Activated CD8-positive, alpha-beta memory T cell treated with anti-CD3 and anti-CD28 coated beads, Interleukin-2, amount 50 U/mL, for 4 hours (primary cell): ENCODE data around the gene RSPO3.
"Not testable (repeated sequence)": the region's sequence is repeated elsewhere in the genome, so short reads cannot be mapped to it uniquely, and the experiment has no call there.

ENCODE experiments used
- DNase-seq: peaks from one replicate; pipeline ENCODE4 v3.0.0-alpha.2; 2020

Gene RSPO3

GRCh38 chr6:127118298-127119101 lies at the start of gene RSPO3:
RSPO3 (plus strand) TSS chr6:127118671; CDS start chr6:127119193, 522 bp downstream.
- no peak for DNase-seq

- no peak for DNase-seq
Observed at GRCh38 chr6:127069659-127070279, 48.7 kb upstream of the RSPO3 start.

- no peak for DNase-seq
Observed at GRCh38 chr6:127073222-127073621, 45.2 kb upstream of the RSPO3 start.

- DNase-seq = no peak
Observed at GRCh38 chr6:127076466-127076865, 42.0 kb upstream of the RSPO3 start.

- no peak for DNase-seq
Observed at GRCh38 chr6:127077886-127078285, 40.6 kb upstream of the RSPO3 start.

- DNase-seq = no peak
Observed at GRCh38 chr6:127078669-127079068, 39.8 kb upstream of the RSPO3 start.

GRCh38 chr6:127079681-127080080 lies 38.8 kb upstream of the RSPO3 start:
- no peak for DNase-seq

- no peak for DNase-seq
Observed at GRCh38 chr6:127080081-127080480, 38.4 kb upstream of the RSPO3 start.

- no peak for DNase-seq
Observed at GRCh38 chr6:127083231-127083962, 35.1 kb upstream of the RSPO3 start.

- no peak for DNase-seq
Observed at GRCh38 chr6:127083963-127084310, 34.5 kb upstream of the RSPO3 start.

GRCh38 chr6:127085181-127085580 lies 33.3 kb upstream of the RSPO3 start:
- DNase-seq = no peak

GRCh38 chr6:127090051-127090450 lies 28.4 kb upstream of the RSPO3 start:
- no peak for DNase-seq

- no peak for DNase-seq
Observed at GRCh38 chr6:127092466-127092865, 26.0 kb upstream of the RSPO3 start.

- DNase-seq = no peak
Observed at GRCh38 chr6:127094791-127095190, 23.7 kb upstream of the RSPO3 start.

- no peak for DNase-seq
Observed at GRCh38 chr6:127096167-127096566, 22.3 kb upstream of the RSPO3 start.

GRCh38 chr6:127097442-127097841 lies 21.0 kb upstream of the RSPO3 start:
- not testable (repeated sequence) for DNase-seq

- no peak for DNase-seq
Observed at GRCh38 chr6:127100510-127101140, 17.8 kb upstream of the RSPO3 start.

- no peak for DNase-seq
Observed at GRCh38 chr6:127102299-127102698, 16.2 kb upstream of the RSPO3 start.

GRCh38 chr6:127102859-127103258 lies 15.6 kb upstream of the RSPO3 start:
- no peak for DNase-seq

GRCh38 chr6:127103482-127103881 lies 15.0 kb upstream of the RSPO3 start:
- DNase-seq = no peak

- no peak for DNase-seq
Observed at GRCh38 chr6:127107916-127108315, 10.6 kb upstream of the RSPO3 start.

- no peak for DNase-seq
Observed at GRCh38 chr6:127110712-127111111, 7.8 kb upstream of the RSPO3 start.

GRCh38 chr6:127111526-127111925 lies 6.9 kb upstream of the RSPO3 start:
- DNase-seq = no peak
